Measurements from ENCODE around the gene MTM1. TPM values are rescaled to one million over a fixed set of nuclear protein-coding genes. Genes with fewer than 3 reads are reported as not detected.

The MTM1 gene
- total RNA-seq, 1 experiment from 2014 or later: 9.4 TPM

DNA sequence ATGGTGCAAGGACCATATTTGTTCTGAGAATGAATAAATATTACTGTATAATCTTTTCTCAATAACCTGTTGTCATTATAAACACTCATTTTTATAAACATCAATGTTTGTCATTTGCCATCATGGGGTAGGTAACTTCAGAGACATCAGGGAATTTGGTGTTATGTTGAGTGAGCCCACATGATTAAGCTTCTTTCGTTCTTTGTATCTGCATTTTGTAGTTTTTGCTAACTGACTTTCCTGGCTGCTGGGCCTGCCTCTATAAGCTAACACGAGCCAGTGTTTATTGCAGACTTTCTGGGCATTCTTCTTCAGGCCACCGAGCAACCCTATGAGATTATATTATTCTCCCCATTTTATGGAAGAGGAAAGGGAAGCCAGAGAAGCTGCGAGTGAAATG lies 76.0 kb downstream of the MTM1 start:
- in situ Hi-C loops (cut with HindIII; ENCODE audit: low sequenced_read_pairs): no loop called here
- no peak for DNase-seq (ENCODE audit: low spot score)

DNA sequence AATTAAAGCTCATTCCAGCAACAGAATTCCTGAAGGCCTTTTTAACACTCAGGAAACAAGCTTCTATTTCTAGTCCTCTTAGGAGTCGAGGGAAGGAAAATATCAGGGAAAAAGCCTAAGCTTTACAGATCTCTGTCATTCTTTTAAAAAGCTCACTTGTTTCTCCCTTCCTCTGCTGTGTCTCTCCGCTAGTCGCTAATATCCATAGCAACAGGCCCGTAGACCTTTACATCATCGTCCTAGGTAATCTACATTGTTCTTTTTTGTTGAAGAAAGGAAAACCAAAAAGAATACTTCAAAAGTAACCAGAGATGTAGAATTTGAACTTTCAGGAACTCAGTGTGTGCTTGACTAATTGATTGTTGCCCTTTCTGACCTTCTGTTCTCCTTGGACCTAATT lies 78.9 kb downstream of the MTM1 start:
- DNase-seq (ENCODE audit: low spot score): no peak
- in situ Hi-C loops (cut with HindIII; ENCODE audit: low sequenced_read_pairs): no loop called here

DNA sequence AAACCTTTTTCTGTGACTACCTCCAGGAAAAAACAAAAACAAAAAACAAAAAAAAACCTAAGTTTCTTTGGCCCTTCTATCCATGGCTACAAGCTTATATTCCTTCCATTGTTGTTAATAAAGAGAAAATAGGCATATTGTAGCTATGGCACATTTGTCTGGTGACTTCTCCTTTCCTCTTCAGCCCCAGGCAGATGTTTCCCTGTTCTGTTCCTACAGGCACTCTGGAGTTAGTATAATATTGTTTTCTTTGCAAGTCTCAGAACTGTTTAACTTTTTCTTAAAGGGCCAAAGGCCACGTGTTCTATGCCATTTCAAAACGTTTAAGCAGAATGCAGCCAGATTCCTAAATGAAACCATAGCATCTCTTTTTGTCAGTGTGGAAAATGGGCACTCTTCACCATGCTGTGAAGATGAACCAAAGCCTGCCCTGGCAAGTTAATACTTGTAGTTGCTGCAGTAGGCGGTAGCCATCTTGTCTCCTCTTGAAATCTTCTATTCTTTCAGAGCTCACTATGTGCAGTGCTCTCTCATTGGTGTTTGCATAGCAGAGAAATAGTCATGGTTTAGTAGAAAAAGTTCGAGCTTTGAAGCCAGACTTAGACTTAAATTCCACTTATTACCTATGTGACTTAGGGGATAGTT lies 80.0 kb downstream of the MTM1 start:
- in situ Hi-C loops (cut with HindIII; ENCODE audit: low sequenced_read_pairs): no loop called here
- DNase-seq (ENCODE audit: low spot score): no peak

DNA sequence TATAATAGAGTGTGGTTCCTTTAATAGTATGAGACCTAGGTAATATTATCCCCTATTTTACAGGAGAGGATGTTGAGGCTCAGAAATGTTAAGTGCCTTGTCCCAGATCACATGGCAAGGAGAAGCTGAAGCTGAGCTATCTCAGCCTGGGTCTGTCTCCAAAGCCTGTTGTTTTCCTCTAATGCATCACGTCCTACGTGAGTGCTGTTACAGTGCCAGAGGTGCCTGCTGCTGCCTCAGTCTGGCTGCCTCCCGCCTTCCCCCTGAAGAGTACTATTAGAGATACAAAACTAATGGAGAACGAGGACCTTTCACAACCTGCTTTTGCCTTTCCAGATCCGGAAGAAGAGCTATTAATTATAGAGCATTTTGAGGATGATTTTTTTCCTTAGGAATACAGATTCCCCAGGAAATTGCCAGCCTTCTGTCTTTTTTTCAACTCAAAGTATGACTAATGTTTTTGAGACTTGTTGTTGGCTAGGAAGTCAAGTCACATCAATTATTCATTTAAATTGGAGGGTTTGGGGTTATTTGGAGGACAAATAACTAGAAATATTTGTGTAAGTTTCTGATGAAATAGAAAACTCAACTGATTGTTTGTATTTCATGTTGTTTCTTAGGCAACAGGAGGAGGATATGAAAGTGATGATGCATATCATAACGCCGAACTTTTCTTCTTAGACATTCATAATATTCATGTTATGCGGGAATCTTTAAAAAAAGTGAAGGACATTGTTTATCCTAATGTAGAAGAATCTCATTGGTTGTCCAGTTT lies 80.9 kb downstream of the MTM1 start:
- DNase-seq (ENCODE audit: low spot score): peak; percentile 7

DNA sequence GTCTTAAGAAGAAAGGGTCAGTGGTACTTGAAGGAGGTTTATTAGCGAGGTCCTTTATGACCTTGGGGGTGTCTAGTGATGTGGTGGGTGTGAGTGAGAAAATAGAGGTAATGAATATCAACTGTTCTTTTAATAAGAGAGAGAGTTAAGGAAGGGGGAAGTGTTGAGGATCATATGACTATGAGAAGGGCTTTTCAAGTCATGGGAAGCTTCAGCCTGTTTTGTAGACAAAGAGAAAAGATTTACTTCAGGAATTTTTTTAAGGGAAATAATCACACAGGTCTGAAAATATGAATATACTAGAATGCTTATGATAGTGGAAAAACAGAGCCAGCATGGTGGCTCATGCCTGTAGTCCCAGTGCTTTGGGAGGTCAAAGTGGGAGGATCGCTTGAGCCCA lies 83.5 kb downstream of the MTM1 start:
- no peak for DNase-seq (ENCODE audit: low spot score)
- in situ Hi-C loops (cut with HindIII; ENCODE audit: low sequenced_read_pairs): no loop called here

More for the DNA sequence above, 80.9 kb downstream of the MTM1 start:
- in situ Hi-C loops (cut with HindIII; ENCODE audit: low sequenced_read_pairs): no loop called here

DNA sequence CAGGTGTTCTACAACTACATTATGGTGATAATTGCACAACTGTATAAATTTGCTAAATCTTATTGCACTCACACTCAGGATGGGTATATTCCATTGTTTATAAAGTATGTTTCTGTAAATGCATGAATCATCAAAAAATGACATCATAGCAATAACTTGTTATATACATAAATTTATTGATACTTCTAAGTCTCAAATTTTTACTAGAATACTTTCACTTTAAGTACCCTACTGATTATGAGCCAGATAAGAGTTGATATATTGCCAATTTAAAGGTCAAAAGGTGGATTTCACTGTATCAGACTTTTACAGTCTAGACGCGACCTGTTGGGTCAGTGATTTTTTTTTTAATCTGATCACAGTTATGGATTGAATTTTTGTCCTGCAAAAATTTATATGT lies 87.4 kb downstream of the MTM1 start:
- in situ Hi-C loops (cut with HindIII; ENCODE audit: low sequenced_read_pairs): no loop called here
- no peak for DNase-seq (ENCODE audit: low spot score)

DNA sequence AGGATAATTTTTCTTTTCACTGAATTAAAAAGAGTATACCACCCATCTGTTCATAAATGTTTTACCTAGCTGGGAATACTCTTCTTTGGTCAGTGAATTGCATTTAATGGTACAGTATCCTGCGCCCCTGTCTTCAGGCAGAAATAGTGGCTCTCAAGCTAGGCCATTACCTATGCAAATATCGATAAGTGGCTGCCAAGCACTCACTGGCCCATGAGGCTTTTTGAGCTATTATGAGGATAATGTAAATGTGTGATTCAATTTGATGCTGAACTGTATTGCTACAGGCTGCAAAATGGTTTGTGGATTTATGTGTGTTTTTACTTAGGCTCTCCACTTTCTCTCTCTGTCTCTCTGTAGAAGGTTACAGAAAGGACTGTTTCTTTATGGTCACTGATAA lies 94.7 kb downstream of the MTM1 start:
- DNase-seq (ENCODE audit: low spot score): no peak

DNA sequence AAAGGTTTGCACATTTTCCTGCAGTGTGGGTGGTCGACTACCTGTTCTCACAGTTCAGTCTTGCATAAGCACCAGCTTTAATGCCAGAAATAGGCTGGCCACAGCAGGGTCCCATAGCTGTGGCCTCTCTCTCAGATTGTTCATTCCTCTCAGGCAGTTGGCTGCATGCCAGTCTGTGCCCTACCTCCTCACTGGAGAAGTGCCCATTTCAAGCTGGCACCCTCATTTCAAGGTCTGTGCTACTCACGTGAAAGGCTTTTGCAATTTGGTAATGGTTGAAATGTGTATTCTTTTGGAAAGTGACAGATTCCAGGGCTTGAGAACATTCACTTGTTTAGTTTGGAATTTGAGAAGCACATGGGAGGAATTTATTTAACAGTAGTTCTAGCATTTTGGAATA lies 95.9 kb downstream of the MTM1 start:
- in situ Hi-C loops (cut with HindIII; ENCODE audit: low sequenced_read_pairs): no loop called here

More for the DNA sequence above, 94.7 kb downstream of the MTM1 start:
- in situ Hi-C loops (cut with HindIII; ENCODE audit: low sequenced_read_pairs): no loop called here

DNA sequence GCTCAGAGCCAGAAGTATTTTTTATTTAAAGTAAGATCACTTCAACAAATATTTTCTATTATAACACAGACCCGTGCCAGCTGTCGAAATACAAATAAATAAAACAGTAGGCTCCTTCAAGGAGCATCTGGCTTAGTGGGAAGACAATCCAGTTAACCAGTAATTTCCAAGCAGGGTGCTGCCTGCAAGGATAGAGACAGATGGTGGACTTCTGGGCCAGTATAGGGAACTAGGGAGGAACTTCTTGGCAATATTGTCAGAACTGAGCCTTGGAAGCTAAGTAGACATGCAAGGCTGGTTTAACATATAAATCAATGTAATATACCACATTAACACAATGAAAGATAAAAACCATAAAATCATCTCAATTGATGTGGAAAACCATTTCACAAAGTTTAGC lies 107.8 kb downstream of the MTM1 start:
- in situ Hi-C loops (cut with HindIII; ENCODE audit: low sequenced_read_pairs): no loop called here
- DNase-seq (ENCODE audit: low spot score): no peak

More for the DNA sequence above, 95.9 kb downstream of the MTM1 start:
- peak; percentile 87 for DNase-seq (ENCODE audit: low spot score)

DNA sequence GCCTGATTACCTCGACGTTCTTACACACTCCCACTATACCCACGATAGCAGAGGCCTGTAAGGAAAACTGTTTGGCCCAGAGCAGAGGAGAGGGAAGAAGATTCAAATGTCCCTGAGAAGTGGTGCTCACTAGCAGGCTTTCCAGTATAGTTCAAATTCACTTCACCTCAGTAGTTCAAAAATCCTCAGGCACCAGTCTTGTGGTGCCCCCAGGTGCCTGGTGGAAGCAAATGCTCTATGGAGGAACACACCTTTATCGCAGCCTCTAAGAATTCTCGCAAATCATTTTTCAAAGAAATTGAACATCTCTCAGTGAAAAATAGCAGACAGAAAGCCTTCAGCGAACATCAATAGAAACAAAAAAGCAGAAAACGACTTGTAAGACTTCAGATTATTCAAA lies 112.6 kb downstream of the MTM1 start:
- in situ Hi-C loops (cut with HindIII; ENCODE audit: low sequenced_read_pairs): no loop called here
- DNase-seq (ENCODE audit: low spot score): peak; percentile 73

DNA sequence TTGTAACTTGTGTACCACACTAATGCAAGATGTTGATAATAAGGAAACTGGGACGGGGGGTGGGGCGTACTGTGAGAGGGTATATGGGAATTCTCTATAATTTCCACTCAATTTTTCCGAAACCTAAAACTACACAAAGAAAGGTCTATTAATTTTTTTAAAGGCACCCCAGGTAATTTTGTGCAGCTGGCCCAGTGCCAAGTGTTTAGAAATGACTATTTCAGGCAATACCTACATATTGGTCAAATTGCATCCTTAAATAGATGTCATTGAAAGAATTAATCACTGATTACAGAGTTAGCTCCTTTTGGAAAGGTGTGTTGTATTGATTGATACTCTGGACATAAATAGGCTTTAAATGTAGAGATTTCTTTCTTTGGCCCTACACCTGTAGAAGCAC lies 114.7 kb downstream of the MTM1 start:
- DNase-seq (ENCODE audit: low spot score): no peak
- in situ Hi-C loops (cut with HindIII; ENCODE audit: low sequenced_read_pairs): no loop called here

DNA sequence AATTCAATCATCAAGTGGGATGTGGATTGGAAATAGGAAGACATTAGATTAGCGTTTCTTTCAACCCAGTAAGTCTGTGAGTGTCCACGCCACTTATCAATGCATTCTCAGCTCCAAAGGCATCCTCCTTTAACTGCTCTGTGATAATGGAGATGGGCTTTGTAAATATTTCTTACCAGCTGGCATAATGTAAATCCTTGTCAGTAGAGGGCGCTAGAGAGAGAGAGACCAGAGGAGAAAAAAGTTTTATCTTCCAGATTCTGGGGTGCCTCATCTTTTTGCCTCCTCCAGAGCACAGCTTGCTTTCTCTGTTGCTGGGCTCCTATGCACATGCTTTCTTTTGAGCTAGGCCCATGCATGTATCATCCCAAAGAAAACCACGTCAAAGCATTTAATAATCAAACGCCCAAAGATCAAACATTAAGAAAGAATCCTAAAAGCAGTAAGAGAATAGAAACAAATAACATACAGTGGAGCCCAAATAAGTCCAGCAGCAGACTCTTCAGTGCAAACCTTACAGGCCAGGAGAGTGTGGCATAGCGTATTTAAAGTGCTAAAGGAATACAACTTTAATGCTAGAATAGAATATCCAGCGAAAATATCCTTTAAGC lies 115.2 kb downstream of the MTM1 start:
- in situ Hi-C loops (cut with HindIII; ENCODE audit: low sequenced_read_pairs): no loop called here
- peak; percentile 29 for DNase-seq (ENCODE audit: low spot score)

DNA sequence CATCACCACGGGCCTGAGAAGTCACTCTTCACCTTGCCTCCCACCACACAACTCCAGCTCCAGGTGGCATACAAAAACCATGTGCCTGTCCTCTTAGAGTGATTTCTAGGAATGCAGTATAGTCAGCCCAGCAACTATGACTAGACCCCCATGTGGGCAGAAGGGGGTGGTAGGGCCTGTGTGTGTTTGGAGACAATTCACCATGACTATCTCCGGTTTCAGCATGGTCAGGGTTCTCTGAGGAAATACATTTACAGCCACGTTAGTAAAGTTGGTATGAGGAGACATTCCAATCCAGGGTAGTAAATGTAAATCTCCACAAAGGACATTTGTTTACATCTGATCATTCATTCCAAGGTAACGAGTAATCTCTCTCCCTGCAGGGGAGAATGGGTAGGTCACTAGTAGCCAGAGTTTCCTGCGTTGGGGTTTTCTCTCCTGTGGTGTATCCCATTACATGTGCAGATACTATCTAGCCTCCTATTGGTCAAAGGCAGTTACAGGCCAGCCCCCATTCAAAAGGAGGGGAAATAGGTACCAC lies 120.6 kb downstream of the MTM1 start:
- in situ Hi-C loops (cut with HindIII; ENCODE audit: low sequenced_read_pairs): no loop called here
- DNase-seq (ENCODE audit: low spot score): no peak

DNA sequence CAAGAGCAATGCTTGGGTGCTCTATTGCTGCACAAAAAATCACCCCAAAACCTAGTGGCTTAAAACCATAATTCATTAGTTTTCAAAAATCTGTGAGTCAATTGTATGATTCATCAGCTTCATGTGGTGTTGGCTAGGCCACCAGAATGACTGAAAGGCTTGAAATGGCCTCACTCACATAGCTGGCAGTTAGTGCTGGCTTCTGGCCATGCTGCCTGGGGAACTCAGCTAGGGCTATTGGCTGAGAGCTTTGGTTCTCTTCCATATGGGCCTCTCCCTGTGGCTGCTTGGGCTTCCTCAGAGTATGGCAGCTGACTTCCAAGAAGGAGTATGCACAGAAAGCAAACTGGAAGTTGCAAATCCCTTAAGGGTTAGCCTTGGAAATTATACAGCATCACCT lies 121.7 kb downstream of the MTM1 start:
- DNase-seq (ENCODE audit: low spot score): no peak
- in situ Hi-C loops (cut with HindIII; ENCODE audit: low sequenced_read_pairs): no loop called here

DNA sequence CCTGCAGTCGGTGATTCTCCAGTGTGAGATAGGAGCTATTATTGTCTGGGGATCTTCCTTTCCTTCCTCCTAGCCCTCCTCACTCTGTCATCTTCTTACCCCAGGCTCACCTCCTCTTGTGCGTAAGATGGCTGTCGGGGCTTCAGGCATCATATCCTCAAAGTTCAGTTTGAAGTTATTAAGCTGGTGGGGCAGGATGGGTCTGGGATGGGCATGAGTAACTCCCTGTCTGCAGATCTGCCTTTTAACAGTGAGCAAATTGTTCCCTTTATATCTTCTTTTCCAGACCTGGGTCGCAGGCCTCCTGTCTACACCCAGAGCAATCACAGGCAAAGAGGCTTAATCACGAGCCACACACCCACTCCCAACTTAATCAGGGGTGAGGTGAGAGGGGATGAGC lies 123.9 kb downstream of the MTM1 start:
- DNase-seq (ENCODE audit: low spot score): peak; percentile 18
- in situ Hi-C loops (cut with HindIII; ENCODE audit: low sequenced_read_pairs): no loop called here

DNA sequence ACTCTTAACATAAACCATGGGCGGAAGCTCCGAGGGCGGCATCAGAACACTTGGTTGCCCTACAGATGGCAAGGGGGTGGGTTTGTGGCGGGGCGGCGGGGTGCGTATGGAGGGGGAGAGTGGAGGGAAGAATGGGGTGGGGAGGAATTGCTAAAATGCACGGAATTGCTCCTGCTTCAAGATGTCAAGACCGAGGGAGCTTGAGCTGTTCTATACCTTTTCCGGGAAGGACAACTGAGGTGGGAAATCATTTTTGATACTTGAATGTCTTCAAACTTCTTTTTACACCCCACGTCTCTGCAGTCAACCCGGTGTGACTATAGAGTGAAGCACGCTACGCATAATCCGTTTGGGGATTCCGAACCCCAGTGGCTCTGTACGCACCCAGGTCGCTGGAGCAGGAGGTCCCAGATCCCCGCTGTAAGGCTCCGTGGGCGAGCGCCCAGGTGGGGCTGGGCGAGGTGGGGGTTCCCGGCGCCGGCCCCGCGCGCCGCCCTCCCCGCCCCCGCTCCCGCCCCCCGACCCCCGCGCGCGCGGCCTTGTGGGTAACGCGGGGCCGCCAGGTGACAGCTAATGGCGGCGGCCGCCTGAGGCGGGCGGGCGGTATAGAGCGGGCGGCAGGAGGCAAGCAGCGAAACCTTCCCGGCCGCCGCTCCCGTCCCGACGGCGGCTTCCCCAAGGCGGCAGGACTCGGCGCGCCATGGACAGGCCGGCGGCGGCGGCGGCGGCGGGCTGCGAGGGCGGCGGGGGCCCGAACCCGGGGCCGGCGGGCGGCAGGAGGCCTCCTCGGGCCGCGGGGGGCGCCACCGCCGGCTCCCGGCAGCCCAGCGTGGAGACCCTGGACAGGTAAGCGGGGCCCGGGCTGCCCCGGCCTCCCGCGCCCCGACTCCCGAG lies 124.7 kb downstream of the MTM1 start, which contains the start of gene MTMR1:
Gene MTMR1, plus strand, starts transcription at position 566 of the 894 bp plus-strand sequence. Its CDS starts 135 bp downstream, at position 701.
- in situ Hi-C loops (cut with HindIII; ENCODE audit: low sequenced_read_pairs): no loop called here
- DNase-seq (ENCODE audit: low spot score): peak; percentile 25

DNA sequence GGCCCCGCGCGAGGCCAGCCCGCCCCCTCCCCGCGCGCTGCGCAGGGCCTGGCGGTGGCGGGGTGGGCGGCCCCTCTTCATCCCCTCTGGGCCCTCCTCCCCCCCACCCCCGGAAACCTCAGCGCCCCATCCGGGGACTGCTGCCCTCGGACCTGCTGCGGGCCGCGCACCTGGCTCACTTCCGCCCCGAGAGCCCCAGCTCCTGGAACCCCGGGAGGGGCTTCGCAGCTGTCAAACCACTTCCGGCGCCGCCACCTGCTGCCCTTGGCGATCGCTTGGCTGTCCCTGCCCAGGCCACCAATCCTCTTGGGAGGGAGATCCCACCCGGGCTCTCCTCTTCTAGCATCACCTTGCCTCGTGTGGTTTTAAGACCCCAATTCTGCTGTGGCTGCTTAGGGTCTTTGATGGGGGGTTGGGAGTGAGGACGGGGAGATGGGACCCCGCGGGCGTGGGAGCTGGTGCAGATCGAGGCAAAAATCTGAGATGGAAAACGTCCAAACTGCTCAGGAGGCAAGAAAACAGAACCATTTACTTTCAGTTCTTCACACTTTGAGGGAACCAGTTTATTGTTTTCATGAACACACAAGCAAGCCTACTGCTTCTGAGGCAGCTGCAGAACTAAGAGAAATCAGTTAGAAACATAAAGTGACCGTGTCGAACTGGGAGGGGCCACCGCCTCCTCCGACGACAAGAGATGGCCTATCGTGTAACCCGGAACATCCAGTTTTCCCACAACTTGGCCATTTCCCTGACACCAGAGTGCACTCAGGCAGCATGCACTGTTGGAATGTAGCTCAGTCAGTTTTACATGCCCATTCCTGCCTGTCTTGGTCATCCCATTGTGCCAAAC lies 125.5 kb downstream of the MTM1 start:
- in situ Hi-C loops (cut with HindIII; ENCODE audit: low sequenced_read_pairs): no loop called here
- DNase-seq (ENCODE audit: low spot score): peak; percentile 45

DNA sequence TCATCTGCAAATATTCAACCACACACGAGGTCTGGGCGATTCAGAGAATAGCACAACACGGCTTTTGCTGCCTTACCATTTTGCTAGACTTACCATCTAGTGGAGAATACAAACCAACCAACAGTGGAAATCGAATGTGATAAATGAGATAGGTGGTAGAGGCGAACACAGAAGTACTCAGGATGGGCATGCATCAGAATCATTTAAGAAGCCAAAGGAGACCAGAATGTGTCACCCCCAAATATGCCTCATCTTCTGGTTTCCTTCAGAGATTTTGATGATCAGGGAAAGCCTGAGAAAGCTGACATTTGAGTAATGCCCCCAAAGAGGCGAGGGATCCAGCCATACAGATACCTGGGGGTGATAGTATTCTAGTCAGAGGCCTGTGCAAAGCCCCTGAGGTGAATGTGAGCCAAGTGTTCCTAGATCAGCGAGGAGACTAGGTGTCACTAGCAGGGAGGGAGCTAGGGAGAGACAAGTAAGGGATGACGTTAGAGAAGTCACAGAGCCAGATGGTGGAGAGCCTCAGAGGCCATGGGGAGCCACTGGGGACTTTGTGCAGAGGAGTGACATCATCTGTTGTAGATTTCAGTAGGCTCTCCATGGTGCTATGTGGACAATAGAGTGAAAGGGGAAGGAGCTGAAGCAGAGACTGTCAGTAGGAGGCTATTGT lies 126.5 kb downstream of the MTM1 start:
- DNase-seq (ENCODE audit: low spot score): no peak
- in situ Hi-C loops (cut with HindIII; ENCODE audit: low sequenced_read_pairs): no loop called here

Measured in G401 (cell line).